Neuronal stem cell (in vitro differentiated cells): ENCODE results near the gene DPYSL3.

Experiments used
- DNase-seq: peaks from one replicate; pipeline ENCODE4 v3.0.0-alpha.2; 2013; ENCODE audit warnings: low spot score
- H2AFZ ChIP-seq: one replicate; pipeline ENCODE4 v1.6.1; 2013; ENCODE audit warnings: mild to moderate bottlenecking, low read length, inconsistent platforms
- H2AK5ac ChIP-seq: 2 replicates; pipeline ENCODE4 v1.6.1; 2013; ENCODE audit warnings: low read depth, mild to moderate bottlenecking, inconsistent platforms, low read length, moderate library complexity, mixed read lengths
- H2BK120ac ChIP-seq: 2 replicates; pipeline ENCODE4 v1.6.1; 2013; ENCODE audit warnings: low read depth, mild to moderate bottlenecking, inconsistent platforms, low read length, moderate library complexity, mixed read lengths
- H2BK12ac ChIP-seq: one replicate; pipeline ENCODE4 v1.6.1; 2013; ENCODE audit warnings: low read length, inconsistent platforms
- H2BK15ac ChIP-seq: 2 replicates; pipeline ENCODE4 v1.6.1; 2013; ENCODE audit warnings: mild to moderate bottlenecking, low read length, inconsistent platforms, mixed read lengths
- H2BK5ac ChIP-seq: one replicate; pipeline ENCODE4 v1.6.1; 2013; ENCODE audit warnings: inconsistent platforms, mild to moderate bottlenecking, low read length, moderate library complexity
- H3K14ac ChIP-seq: one replicate; pipeline ENCODE4 v1.6.1; 2013; ENCODE audit warnings: low read length, inconsistent platforms
- H3K18ac ChIP-seq: 2 replicates; pipeline ENCODE4 v1.6.1; 2013; ENCODE audit warnings: low read length, inconsistent platforms
- H3K23ac ChIP-seq: 2 replicates; pipeline ENCODE4 v1.6.1; 2013; ENCODE audit warnings: low read depth, mild to moderate bottlenecking, mixed read lengths, low read length, inconsistent platforms; ENCODE audit not compliant: poor library complexity
- H3K27ac ChIP-seq: replicated peaks from 3 replicates; pipeline ENCODE4 v1.5.1; 2013; ENCODE audit warnings: low read length, inconsistent platforms
- H3K27me3 ChIP-seq, 3 experiments: 2 replicates each; pipeline ENCODE4 v1.6.1; 2013; ENCODE audit warnings: low read length in 3 of 3, mild to moderate bottlenecking in 2 of 3, inconsistent platforms in 1 of 3, low read depth in 1 of 3, mixed read lengths in 1 of 3, moderate library complexity in 1 of 3; ENCODE audit not compliant: control insufficient read depth in 3 of 3, insufficient read depth in 3 of 3
- H3K36me3 ChIP-seq, 2 donors: replicated peaks in 1 of 2; 2 replicates each; pipeline ENCODE4 v1.6.1; 2013; ENCODE audit warnings: low read length in 2 of 2; ENCODE audit not compliant: control insufficient read depth in 2 of 2, insufficient read depth in 2 of 2
- H3K4ac ChIP-seq: 2 replicates; pipeline ENCODE4 v1.6.1; 2013; ENCODE audit warnings: inconsistent platforms, mild to moderate bottlenecking, low read length, moderate library complexity
- H3K4me1 ChIP-seq, 2 donors: 1 replicate in 1 of 2; 2 replicates in 1 of 2; pipeline ENCODE4 v1.6.1; 2013; ENCODE audit warnings: low read length in 2 of 2, low read depth in 1 of 2; ENCODE audit not compliant: control insufficient read depth in 2 of 2, insufficient read depth in 1 of 2
- H3K4me2 ChIP-seq: one replicate; pipeline ENCODE4 v1.6.1; 2013; ENCODE audit warnings: mild to moderate bottlenecking, low read length, inconsistent platforms; ENCODE audit not compliant: insufficient read depth, poor library complexity, severe bottlenecking
- H3K4me3 ChIP-seq, 2 donors: 2 replicates each; pipeline ENCODE4 v1.5.1; 2013; ENCODE audit warnings: low read length in 2 of 2, mild to moderate bottlenecking in 2 of 2, inconsistent platforms in 1 of 2, moderate library complexity in 1 of 2
- H3K79me1 ChIP-seq: one replicate; pipeline ENCODE4 v1.6.1; 2013; ENCODE audit warnings: low read depth, mild to moderate bottlenecking, inconsistent platforms, low read length, moderate library complexity
- H3K9ac ChIP-seq: one replicate; pipeline ENCODE4 v1.6.1; 2013; ENCODE audit warnings: mild to moderate bottlenecking, low read depth, low read length, inconsistent platforms; ENCODE audit not compliant: poor library complexity
- H3K9me3 ChIP-seq, 2 donors: replicated peaks in 1 of 2; 2 replicates each; pipeline versions ENCODE3 to v1.6.1; 2013; ENCODE audit warnings: low read length in 2 of 2, mild to moderate bottlenecking in 2 of 2, inconsistent platforms in 1 of 2, low read depth in 1 of 2, mixed read lengths in 1 of 2, moderate library complexity in 1 of 2; ENCODE audit not compliant: control insufficient read depth in 2 of 2, insufficient read depth in 1 of 2
- H4K8ac ChIP-seq: one replicate; pipeline ENCODE4 v1.6.1; 2013; ENCODE audit warnings: low read depth, mild to moderate bottlenecking, inconsistent platforms, low read length, moderate library complexity
- H4K91ac ChIP-seq: one replicate; pipeline ENCODE4 v1.6.1; 2013; ENCODE audit warnings: low read length, low read depth, mild to moderate bottlenecking, inconsistent platforms; ENCODE audit not compliant: poor library complexity
- WGBS, 2 donors: extraction: QIAGEN DNeasy Blood & Tissue Kit; methylation state at CpG; one replicate each; pipeline ENCODE4 v1.1.7; 2013; ENCODE audit warnings: missing lambda C conversion rate in 2 of 2, mixed read lengths in 1 of 2; ENCODE audit not compliant: insufficient read length in 2 of 2, insufficient replicate concordance in 1 of 2; ENCODE audit errors: extremely low coverage in 2 of 2; 5-methylcytosine and 5-hydroxymethylcytosine counted together

DPYSL3 gene

GRCh38 chr5:147504011-147504410 lies 5.9 kb downstream of the DPYSL3 start:
- no peak overlapping the region for H2BK5ac ChIP-seq
- peaks cover 0 to 5% of the 10 kb centered on the region in 2 donors for H3K4me1 ChIP-seq
- no peak overlapping the region for H2BK120ac ChIP-seq
- no peak overlapping the region for H2AFZ ChIP-seq
- WGBS, 2 donors, result no CpG with 5 or more reads among the region's 3 CpGs
- H3K4me2 ChIP-seq, result no peak overlapping the region
- no peak for DNase-seq
- no peak overlapping the region for H3K27ac ChIP-seq
- no peak overlapping the region for H3K14ac ChIP-seq
- no peak overlapping the region for H4K8ac ChIP-seq
- H3K36me3 ChIP-seq, result peaks cover 2 to 48% of the 10 kb centered on the region in 2 donors
- no peak overlapping the region for H4K91ac ChIP-seq
- H3K9ac ChIP-seq, result no peak overlapping the region
- H3K23ac ChIP-seq, result no peak overlapping the region
- H3K79me1 ChIP-seq, result peaks cover 4% of the 10 kb centered on the region
- H3K4me3 ChIP-seq, result no peak overlapping the region
- H2AK5ac ChIP-seq, result no peak overlapping the region
- no peak overlapping the region for H3K4ac ChIP-seq
- peaks cover 6 to 22% of the 10 kb centered on the region in 2 donors for H3K9me3 ChIP-seq
- no peak overlapping the region for H2BK15ac ChIP-seq
- H3K18ac ChIP-seq, result no peak overlapping the region
- H3K27me3 ChIP-seq, result no peaks in the 10 kb centered on the region
- no peak overlapping the region for H2BK12ac ChIP-seq

- peaks cover 0 to 37% of the 10 kb centered on the region in 2 donors for H3K36me3 ChIP-seq
- H3K18ac ChIP-seq, result no peak overlapping the region
- no peak overlapping the region for H3K27ac ChIP-seq
- no peaks in the 10 kb centered on the region for H3K4me1 ChIP-seq
- no peaks in the 10 kb centered on the region for H3K27me3 ChIP-seq
- no peak overlapping the region for H3K14ac ChIP-seq
- H2BK12ac ChIP-seq, result no peak overlapping the region
- no peak overlapping the region for H2BK5ac ChIP-seq
- no peak overlapping the region for H4K8ac ChIP-seq
- no peak overlapping the region for H3K23ac ChIP-seq
- no peak overlapping the region for H3K4me3 ChIP-seq
- no peak overlapping the region for H3K4ac ChIP-seq
- no peak overlapping the region for H2BK120ac ChIP-seq
- H4K91ac ChIP-seq, result no peak overlapping the region
- H3K79me1 ChIP-seq, result no peaks in the 10 kb centered on the region
- H2AFZ ChIP-seq, result no peak overlapping the region
- no CpG with 5 or more reads among the region's 3 CpGs for WGBS, 2 donors
- H3K9ac ChIP-seq, result no peak overlapping the region
- H2BK15ac ChIP-seq, result no peak overlapping the region
- DNase-seq, result no peak
- no peak overlapping the region for H2AK5ac ChIP-seq
- no peak overlapping the region for H3K4me2 ChIP-seq
- peaks cover 0 to 21% of the 10 kb centered on the region in 2 donors for H3K9me3 ChIP-seq
Measured at GRCh38 chr5:147490989-147491388, 18.9 kb downstream of the DPYSL3 start.

- Histone ChIP-seq H2BK15ac (no peak overlapping the region), H3K79me1 (no peaks in the 10 kb centered on the region), H2BK12ac (no peak overlapping the region), H3K27me3 (no peaks in the 10 kb centered on the region), H2BK5ac (no peak overlapping the region), H3K14ac (no peak overlapping the region), H3K4ac (no peak overlapping the region), H3K4me2 (no peak overlapping the region), H3K4me3 (no peak overlapping the region), H3K4me1 (peaks cover 1 to 2% of the 10 kb centered on the region in 2 donors), H2AFZ (no peak overlapping the region), H2AK5ac (no peak overlapping the region), H3K9ac (no peak overlapping the region), H3K23ac (no peak overlapping the region), H3K18ac (no peak overlapping the region), H4K8ac (no peak overlapping the region), H3K9me3 (peaks cover 0 to 14% of the 10 kb centered on the region in 2 donors), H3K27ac (no peak overlapping the region), H2BK120ac (no peak overlapping the region), H4K91ac (no peak overlapping the region), H3K36me3 (peaks cover 0 to 40% of the 10 kb centered on the region in 2 donors)
- WGBS, 2 donors, result no CpG with 5 or more reads among the region's 4 CpGs
- DNase-seq, result no peak
Measured at GRCh38 chr5:147487031-147487750, 22.7 kb downstream of the DPYSL3 start.

GRCh38 chr5:147485814-147486213 lies 24.1 kb downstream of the DPYSL3 start:
- H3K18ac ChIP-seq, result no peak overlapping the region
- no peaks in the 10 kb centered on the region for H3K27me3 ChIP-seq
- H3K4ac ChIP-seq, result no peak overlapping the region
- H2AFZ ChIP-seq, result no peak overlapping the region
- no peak overlapping the region for H3K9ac ChIP-seq
- H3K4me2 ChIP-seq, result no peak overlapping the region
- no peak overlapping the region for H2BK15ac ChIP-seq
- H2BK120ac ChIP-seq, result no peak overlapping the region
- no peaks in the 10 kb centered on the region for H3K79me1 ChIP-seq
- H4K91ac ChIP-seq, result no peak overlapping the region
- no peak overlapping the region for H3K4me3 ChIP-seq
- no peak for DNase-seq
- peaks cover 0 to 2% of the 10 kb centered on the region in 2 donors for H3K9me3 ChIP-seq
- peaks cover 1 to 2% of the 10 kb centered on the region in 2 donors for H3K4me1 ChIP-seq
- H3K27ac ChIP-seq, result no peak overlapping the region
- H3K23ac ChIP-seq, result no peak overlapping the region
- H2BK12ac ChIP-seq, result no peak overlapping the region
- no peak overlapping the region for H2AK5ac ChIP-seq
- no peak overlapping the region for H2BK5ac ChIP-seq
- H4K8ac ChIP-seq, result no peak overlapping the region
- no peak overlapping the region for H3K14ac ChIP-seq
- no CpG with 5 or more reads among the region's 2 CpGs for WGBS, 2 donors
- peaks cover 0 to 37% of the 10 kb centered on the region in 2 donors for H3K36me3 ChIP-seq
